ENCODE measurements around the gene TEC. TPM values are rescaled to one million over a fixed set of nuclear protein-coding genes. Genes with fewer than 3 reads are reported as not detected.
"Not testable (repeated sequence)": the region's sequence is repeated elsewhere in the genome, so short reads cannot be mapped to it uniquely, and the experiment has no call there.

The TEC gene
- total and polyA plus RNA-seq, 12 donors = 1.4 to 8.0 (median 4.7) TPM

- DNase-seq = no peak
- no peaks in the 10 kb centered on the region for H3K4me1 ChIP-seq (replicated peaks in 1 of 2)
- no peak overlapping the region for H3K4me3 ChIP-seq
- no peaks in the 10 kb centered on the region for H3K27me3 ChIP-seq
- TF ChIP-seq POLR2A (IDR thresholded peaks at IDR 0.05) (no peak), CTCF (IDR thresholded peaks at IDR 0.05) (no peak)
- no peak overlapping the region for H3K27ac ChIP-seq
- H3K9me3 ChIP-seq (replicated peaks in 1 of 3) = no peaks in the 10 kb centered on the region
- no peaks in the 10 kb centered on the region for H3K36me3 ChIP-seq (replicated peaks in 1 of 2)
- WGBS, 4 donors = 79 to 94% (median 82%) methylated on average over 5 of the region's 5 CpGs
- intact Hi-C loops (cut with DNase I) = no loop called here
Measured at GRCh38 chr4:48167538-48168263, 101.9 kb downstream of the TEC start.

- H3K4me3 ChIP-seq; H3K4me1 ChIP-seq (replicated peaks in 1 of 2); H3K36me3 ChIP-seq (replicated peaks in 1 of 2); H3K27me3 ChIP-seq; intact Hi-C loops (cut with DNase I); H3K9me3 ChIP-seq (replicated peaks in 1 of 3); DNase-seq; H3K27ac ChIP-seq: not testable (repeated sequence)
- 94 to 95% (median 95%) methylated on average over 9 of the region's 9 CpGs for WGBS, 4 donors
Measured at GRCh38 chr4:48164561-48164960, 105.1 kb downstream of the TEC start.

- intact Hi-C loops (cut with DNase I) = no loop called here
- Histone ChIP-seq H3K27me3 (no peaks in the 10 kb centered on the region), H3K4me3 (no peak overlapping the region), H3K36me3 (replicated peaks in 1 of 2) (no peaks in the 10 kb centered on the region), H3K9me3 (replicated peaks in 1 of 3) (no peaks in the 10 kb centered on the region), H3K27ac (no peak overlapping the region), H3K4me1 (replicated peaks in 1 of 2) (no peaks in the 10 kb centered on the region)
- WGBS, 4 donors = 73 to 84% (median 78%) methylated on average over 1 of the region's 1 CpG
- DNase-seq = no peak
- no peak for TF ChIP-seq CTCF (IDR thresholded peaks at IDR 0.05)
- no peak for TF ChIP-seq POLR2A (IDR thresholded peaks at IDR 0.05)
Measured at GRCh38 chr4:48163746-48164145, 105.9 kb downstream of the TEC start.

GRCh38 chr4:48162162-48162561 is 107.5 kb downstream of the TEC start:
- TF ChIP-seq POLR2A (IDR thresholded peaks at IDR 0.05) (no peak), CTCF (IDR thresholded peaks at IDR 0.05) (no peak)
- Histone ChIP-seq H3K27ac (peak overlapping the region in 2 of 5 donors; percentile 7 to 41), H3K4me3 (no peak overlapping the region), H3K9me3 (replicated peaks in 1 of 3) (no peaks in the 10 kb centered on the region), H3K36me3 (replicated peaks in 1 of 2) (no peaks in the 10 kb centered on the region), H3K27me3 (no peaks in the 10 kb centered on the region), H3K4me1 (replicated peaks in 1 of 2) (no peaks in the 10 kb centered on the region)
- WGBS, 4 donors = 43 to 63% (median 54%) methylated on average over 4 of the region's 4 CpGs
- peak in 1 of 7 donors; percentile 14 for DNase-seq
- intact Hi-C loops (cut with DNase I) = no loop called here

- H3K9me3 ChIP-seq (replicated peaks in 1 of 3) = peaks cover 0 to 7% (median 5%) of the 10 kb centered on the region in 3 donors
- WGBS, 4 donors = 79 to 100% (median 81%) methylated on average over 3 of the region's 3 CpGs
- H3K27me3 ChIP-seq = no peaks in the 10 kb centered on the region
- intact Hi-C loops (cut with DNase I) = no loop called here
- no peak for DNase-seq
- peaks cover 0 to 3% of the 10 kb centered on the region in 2 donors for H3K36me3 ChIP-seq (replicated peaks in 1 of 2)
- no peak for TF ChIP-seq POLR2A (IDR thresholded peaks at IDR 0.05)
- TF ChIP-seq CTCF (IDR thresholded peaks at IDR 0.05) = no peak
- H3K27ac ChIP-seq = no peak overlapping the region
- no peaks in the 10 kb centered on the region for H3K4me1 ChIP-seq (replicated peaks in 1 of 2)
- no peak overlapping the region for H3K4me3 ChIP-seq
Measured at GRCh38 chr4:48157271-48157670, 112.4 kb downstream of the TEC start.
